Measurements from ENCODE around the gene MTX3.

MTX3 gene

GRCh38 chr5:79931866-79932265, 59.2 kb downstream of the MTX3 start:
- TF ChIP-seq CTCF (IDR thresholded peaks at IDR 0.05; ENCODE audit: control insufficient read depth, extremely low read depth, insufficient read depth), result no peak
- H3K4me3 ChIP-seq (ENCODE audit: low read depth, low read length), result no peak overlapping the region
- no peak for DNase-seq (ENCODE audit: low read depth)

GRCh38 chr5:79931409-79931808, 59.7 kb downstream of the MTX3 start:
- no peak for DNase-seq (ENCODE audit: low read depth)
- no peak for TF ChIP-seq CTCF (IDR thresholded peaks at IDR 0.05; ENCODE audit: control insufficient read depth, extremely low read depth, insufficient read depth)
- no peak overlapping the region for H3K4me3 ChIP-seq (ENCODE audit: low read depth, low read length)

GRCh38 chr5:79929095-79929494, 62.0 kb downstream of the MTX3 start:
- DNase-seq (ENCODE audit: low read depth), result no peak

More at GRCh38 chr5:79929095-79929494, 62.0 kb downstream of the MTX3 start:
- TF ChIP-seq CTCF (IDR thresholded peaks at IDR 0.05; ENCODE audit: control insufficient read depth, extremely low read depth, insufficient read depth), result no peak
- no peak overlapping the region for H3K4me3 ChIP-seq (ENCODE audit: low read depth, low read length)
